Cardiac fibroblast (primary cell): ENCODE data around the gene OR2W1.

ENCODE experiments used
- DNase-seq, 2 donors: peaks; one replicate each; pipeline versions ENCODE4 v3.0.0 to v3.0.0-alpha.2; 2010; ENCODE audit warnings: low read depth in 2 of 2
- H3K4me3 ChIP-seq, 2 donors: replicated peaks in 1 of 2; 1 replicate in 1 of 2; 2 replicates in 1 of 2; pipeline ENCODE4 v1.5.1; 2011; ENCODE audit warnings: low read depth in 2 of 2, low read length in 2 of 2, mild to moderate bottlenecking in 2 of 2, moderate library complexity in 1 of 2
- CTCF ChIP-seq: IDR thresholded peaks from one replicate; pipeline ENCODE4 v1.5.1; 2011; ENCODE audit warnings: low read depth, mild to moderate bottlenecking, low read length, inconsistent platforms

Gene OR2W1, protein sequence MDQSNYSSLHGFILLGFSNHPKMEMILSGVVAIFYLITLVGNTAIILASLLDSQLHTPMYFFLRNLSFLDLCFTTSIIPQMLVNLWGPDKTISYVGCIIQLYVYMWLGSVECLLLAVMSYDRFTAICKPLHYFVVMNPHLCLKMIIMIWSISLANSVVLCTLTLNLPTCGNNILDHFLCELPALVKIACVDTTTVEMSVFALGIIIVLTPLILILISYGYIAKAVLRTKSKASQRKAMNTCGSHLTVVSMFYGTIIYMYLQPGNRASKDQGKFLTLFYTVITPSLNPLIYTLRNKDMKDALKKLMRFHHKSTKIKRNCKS

DNA sequence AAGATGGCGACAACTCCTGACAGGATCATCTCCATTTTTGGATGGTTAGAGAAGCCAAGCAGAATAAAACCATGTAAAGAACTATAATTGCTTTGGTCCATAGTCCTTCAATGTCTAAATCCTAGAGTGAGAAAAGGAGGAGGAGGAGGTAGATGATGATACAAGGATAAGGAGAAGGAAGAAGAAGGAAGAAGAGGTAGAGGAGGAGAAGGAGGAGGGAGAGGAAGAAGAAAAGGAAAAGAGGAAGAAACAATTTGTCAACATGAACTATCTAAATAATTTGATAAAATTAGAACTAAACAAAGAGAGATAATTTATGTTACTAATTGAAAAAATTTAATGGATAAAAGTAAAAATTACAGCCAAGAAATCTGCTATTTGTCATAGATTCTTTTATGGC is at the start of gene OR2W1:
Gene OR2W1 (minus strand): TSS at position 101 of the 400 bp plus-strand sequence. CDS start 0 bp downstream, at position 101.
- no peak within 1 kb of the TSS for H3K4me3 ChIP-seq
- no peak for TF ChIP-seq CTCF
- DNase-seq = no peak

DNA sequence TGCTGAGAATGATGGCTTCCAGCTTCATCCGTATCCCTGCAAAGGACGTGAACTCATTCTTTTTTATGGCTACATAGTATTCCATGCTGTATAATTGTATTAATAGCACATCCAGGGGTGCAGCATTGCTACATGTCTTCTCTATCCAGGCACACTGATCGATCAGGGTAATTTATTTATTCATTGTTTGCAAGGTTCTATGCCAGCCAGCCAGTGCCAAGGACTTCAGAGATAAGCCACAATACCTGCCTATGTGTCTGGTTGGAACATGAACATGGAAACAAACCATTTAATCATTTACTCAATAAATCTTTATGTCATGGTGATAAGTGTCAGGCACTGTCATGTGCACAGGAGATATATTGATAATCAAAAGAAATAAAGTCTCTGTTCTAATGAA is 48.0 kb upstream of the OR2W1 start:
- H3K4me3 ChIP-seq = no peak overlapping the region
- no peak for TF ChIP-seq CTCF
- no peak for DNase-seq

- no peak for DNase-seq
- TF ChIP-seq CTCF = no peak
- no peak within 1 kb of the TSS for H3K4me3 ChIP-seq
Measured at GRCh38 chr6:29087213-29087612, 42.2 kb upstream of the OR2W1 start, which contains the start of gene OR2B3. TSS of gene OR2B3 (minus strand) at chr6:29087313. CDS start at chr6:29087248, 65 bp downstream.

- H3K4me3 ChIP-seq = no peak overlapping the region
- no peak for TF ChIP-seq CTCF
- DNase-seq = no peak
Measured at GRCh38 chr6:29082457-29082856, 37.5 kb upstream of the OR2W1 start.

DNA sequence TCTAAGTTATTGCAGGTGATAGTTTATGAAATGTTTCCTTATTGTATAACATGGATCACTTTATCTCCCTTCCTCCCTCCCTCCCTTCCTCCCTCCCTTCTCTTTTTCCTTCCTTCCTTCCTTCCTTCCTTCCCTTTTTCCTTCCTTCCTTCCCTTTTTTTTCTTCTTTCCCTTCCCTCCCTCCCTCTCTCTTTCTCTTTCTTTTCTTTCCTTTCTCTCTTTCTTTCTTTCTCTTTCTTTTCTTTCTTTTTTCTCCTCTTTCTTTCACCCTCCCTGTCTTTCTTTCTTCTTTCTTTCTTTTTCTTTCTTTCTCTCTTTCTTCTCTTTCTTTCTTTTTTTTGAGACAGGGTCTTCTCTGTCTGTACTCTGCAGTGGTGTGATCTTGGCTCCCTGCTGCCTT is 36.3 kb upstream of the OR2W1 start:
- DNase-seq = no peak
- no peak overlapping the region for H3K4me3 ChIP-seq
- TF ChIP-seq CTCF = no peak

DNA sequence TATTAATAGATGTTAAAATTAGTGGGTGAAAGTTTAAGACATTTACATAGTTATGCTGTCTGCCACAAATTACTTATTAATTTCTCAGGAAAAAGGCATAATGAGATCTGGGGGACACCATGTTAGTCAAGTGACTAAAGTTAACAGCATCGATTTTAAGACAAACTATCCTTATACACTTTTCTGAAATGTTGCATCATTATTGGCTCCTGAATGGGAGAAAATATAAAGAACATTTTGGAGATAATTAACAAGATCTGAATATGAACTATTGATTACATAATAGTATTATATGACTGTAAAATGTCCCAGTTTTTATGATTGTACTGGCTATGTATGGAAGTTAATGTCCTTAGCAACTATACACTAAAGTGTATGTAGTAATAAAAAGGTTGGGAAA is 34.2 kb upstream of the OR2W1 start:
- no peak for TF ChIP-seq CTCF
- no peak overlapping the region for H3K4me3 ChIP-seq
- no peak for DNase-seq
